NCI-H2029 (cell line): ENCODE measurements around the gene ADAM22.
"Not testable (repeated sequence)": the region's sequence is repeated elsewhere in the genome, so short reads cannot be mapped to it uniquely, and the experiment has no call there.

Experiments
- DNase-seq: peaks from one replicate; lab custom pipeline; 2025; lab: John Stamatoyannopoulos, UW

The ADAM22 gene

DNA sequence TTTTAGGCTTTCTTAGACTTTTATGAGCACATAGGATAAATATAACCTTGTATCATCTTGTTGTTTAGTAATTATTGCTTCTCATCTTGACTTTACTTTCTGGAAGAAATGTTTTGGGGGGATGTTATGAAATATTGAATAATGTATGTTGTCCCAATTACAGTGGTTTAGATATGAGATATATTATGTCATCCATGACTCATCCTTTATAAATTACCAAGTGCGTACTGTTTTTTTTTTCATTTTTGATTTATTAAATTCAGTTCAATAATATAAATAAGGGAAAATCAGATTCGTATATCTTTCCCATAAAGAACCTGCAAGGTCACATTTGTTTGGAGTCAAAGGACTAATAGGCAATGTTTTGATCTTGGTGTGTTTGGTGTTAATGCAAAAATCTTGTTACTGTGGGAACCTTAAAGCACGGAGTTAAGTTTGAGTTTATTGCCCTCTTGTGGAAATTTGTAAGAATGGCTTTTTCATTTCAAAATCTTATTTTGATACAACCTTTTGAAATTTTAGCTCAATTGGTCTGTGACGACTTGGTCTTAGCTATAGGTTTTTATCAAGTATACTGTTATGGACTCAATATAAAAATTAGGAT, 177.2 kb downstream of the ADAM22 start:
- peak; percentile 42 for DNase-seq

DNA sequence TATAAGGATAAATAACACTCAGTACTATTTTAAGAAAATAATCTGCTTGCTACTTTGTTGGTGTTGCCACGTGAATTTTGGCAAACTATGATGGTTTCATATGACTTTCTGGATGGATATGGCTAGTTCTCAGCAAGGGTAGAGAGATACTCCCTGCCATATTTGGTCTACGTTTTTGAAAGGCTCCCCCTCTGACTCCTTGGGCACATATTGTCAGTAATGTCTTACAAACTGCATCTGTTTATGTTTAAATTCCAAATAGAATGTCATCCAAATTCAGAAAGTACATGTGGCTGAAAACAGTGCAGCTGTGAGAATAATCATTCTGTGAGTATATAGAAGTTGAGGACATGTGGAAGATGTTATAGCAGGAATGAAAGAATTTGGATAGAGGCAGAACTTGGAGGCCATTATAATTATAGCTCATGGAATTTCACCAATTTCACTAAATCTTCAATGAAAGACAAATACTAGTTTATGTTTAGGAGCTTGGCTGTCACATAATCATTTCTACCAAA, 178.0 kb downstream of the ADAM22 start:
- no peak for DNase-seq

DNA sequence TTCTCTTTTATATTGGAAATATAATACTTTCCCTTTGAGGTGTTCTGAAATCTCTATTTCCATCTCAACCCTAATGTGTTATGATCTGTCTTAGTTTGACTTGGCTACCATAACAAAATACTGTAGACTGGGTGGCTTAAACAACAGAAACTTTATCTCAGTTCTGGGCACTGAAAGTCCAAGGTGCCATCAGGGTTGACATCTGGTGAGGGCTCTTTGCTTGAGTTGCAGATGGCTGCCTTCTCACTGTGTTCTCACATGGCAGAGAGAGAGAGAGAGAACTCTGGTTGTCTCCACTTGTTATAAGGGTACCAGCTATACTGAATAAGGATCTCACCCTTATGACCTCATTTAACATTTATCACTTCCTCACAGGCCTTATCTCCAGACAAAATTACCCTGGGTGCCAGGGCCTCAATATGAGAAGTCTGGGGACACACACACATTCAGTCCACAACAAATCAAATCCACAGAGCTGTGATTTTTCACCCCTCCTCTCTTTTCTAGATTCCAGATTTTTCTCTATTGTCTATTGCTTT, 181.3 kb downstream of the ADAM22 start:
- no peak for DNase-seq

DNA sequence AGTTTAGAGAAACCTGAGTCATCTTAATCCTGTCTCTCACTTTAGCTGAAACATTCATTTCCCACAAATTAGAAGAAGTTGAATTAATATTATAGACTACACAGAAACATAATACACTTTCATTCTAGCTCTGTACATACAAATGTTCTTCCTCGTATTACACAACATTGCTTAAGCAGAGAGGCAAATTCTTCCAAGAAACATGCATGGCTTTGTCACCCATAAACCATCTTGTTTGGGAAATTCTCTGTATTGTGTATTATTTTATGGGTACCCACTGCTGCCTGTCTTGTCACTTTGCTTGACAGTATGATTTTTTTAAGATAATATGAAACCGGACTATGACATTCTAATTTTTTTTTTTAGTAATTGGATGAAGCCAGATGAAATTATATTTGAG, 181.8 kb downstream of the ADAM22 start:
- DNase-seq, result no peak

DNA sequence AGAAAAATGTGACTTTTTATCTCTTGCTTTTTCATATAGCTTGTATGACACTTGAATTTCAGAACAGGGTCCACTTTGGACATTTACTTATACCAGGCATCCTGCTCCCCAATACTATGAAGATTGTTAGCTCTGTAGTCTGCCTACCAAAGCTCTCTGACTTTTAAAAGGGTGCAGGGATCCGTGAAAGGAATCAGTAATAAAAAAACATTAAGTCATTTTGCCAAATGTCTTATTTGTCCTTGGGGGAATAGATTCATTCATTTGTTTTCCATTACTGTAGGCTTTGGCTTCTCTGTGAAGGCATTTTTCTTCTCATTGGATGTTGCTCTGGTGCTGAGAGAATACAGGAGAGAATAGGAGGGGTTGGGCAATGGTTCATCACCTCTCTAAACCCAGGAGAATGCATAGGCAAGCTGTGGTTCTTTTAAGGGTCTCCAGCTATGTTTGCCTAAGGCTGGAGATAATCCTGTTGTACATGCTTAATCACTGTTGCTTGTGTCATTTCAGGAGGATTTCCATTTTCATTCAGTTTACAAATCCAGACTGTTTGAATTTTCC, 182.3 kb downstream of the ADAM22 start:
- DNase-seq, result no peak

DNA sequence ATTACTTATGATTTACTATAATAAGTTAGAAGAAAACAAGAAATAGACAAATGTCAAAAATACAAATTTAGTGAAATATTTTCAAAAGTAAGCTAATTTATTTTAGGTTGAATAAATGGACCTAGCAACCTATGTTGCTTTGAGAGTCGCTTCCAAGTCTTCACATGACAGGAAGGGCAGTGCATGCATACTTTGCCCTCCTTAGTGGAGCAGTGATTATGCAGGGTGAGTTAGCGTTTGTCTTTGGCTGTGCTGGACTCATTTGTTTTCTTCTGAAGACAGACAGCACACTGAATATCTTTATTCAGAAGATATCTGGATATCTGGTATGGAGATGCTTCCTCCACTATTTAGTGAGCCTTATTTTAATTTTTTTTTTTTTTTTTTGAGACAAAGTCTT, 183.3 kb downstream of the ADAM22 start:
- no peak for DNase-seq

DNA sequence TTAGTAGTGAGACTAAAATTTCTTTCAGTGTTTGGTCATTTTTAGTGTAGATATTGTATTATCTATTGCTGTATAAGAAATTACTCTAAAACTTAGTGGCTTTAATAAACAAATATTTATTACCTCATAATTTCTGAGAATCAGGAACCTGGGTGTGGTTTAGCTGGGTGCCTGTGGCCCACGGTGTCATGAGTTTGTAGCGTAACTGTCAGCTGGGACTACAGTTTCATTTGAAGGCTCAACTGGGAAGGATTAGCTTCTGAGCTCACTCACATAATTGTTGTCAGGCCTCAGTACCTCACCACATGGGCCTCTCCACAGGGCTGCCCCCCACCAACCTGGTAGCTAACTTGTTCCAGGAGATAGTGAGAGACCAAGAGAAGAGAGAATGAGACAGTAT, 187.3 kb downstream of the ADAM22 start:
- no peak for DNase-seq

DNA sequence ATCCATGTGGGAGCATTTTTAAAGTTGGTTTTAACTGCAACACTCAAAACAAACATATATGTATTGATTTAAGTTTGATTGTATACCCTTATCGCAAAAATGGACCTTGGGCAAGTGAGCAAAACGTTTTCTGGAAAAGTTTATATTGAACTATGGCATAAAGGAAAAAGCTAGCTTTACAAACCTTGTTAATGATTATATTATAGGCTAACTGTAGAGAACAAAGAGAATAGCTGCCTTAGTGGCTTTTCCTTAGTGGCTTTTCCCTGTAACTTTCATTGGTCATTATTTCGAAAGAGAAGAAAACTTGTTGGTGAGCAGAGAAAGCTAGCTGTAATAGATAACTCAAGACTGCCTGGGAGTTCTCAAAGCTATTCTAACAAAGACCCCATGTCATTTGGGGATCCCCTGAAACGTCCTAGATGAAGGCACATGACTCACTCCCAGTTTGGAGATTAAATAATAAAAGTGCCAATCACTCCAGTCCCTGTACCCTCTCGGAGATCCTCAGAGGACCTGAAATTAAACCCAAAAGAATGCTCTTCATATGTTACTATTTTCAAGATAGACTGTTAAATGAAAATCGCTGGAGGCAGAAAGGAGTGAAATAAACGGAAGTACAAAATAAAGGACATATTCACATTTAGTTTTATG, 193.7 kb downstream of the ADAM22 start:
- no peak for DNase-seq

DNA sequence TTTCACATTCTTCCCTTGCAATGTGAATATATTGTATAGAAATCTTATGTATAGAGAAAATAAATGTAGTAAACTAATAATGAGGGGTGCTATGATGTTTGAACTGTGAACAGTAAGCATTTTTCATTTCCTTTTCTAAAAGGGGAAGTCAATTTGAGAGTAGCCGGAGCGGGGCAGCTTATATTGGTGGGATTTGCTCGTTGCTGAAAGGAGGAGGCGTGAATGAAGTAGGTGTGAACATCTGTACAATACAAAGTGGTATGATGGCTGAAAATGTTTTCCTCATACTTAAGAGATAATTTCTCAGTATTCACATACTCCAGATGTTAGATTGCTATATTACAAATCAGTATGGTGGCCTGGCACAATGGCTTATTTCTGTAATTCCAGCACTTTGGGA, 198.7 kb downstream of the ADAM22 start:
- no peak for DNase-seq

DNA sequence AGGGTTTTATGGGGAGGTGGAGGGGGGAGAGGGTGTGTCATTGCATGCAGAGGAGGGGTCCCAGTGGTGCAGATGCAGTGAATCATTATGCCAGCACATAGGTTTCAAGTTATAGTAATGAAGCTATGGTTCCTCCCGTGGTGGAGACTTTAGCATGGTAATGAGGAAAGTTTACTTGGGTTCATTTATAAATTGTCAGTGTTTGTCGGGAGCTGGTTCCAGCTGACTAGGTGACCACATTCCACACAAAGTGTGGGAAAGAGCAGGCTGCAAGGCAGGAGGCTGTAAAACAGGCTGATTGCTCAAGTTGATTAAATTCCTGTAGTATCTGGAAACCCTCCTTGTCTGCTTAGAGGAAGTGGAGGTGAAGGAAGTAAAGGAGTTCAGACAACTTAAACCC, 206.9 kb downstream of the ADAM22 start:
- no peak for DNase-seq

DNA sequence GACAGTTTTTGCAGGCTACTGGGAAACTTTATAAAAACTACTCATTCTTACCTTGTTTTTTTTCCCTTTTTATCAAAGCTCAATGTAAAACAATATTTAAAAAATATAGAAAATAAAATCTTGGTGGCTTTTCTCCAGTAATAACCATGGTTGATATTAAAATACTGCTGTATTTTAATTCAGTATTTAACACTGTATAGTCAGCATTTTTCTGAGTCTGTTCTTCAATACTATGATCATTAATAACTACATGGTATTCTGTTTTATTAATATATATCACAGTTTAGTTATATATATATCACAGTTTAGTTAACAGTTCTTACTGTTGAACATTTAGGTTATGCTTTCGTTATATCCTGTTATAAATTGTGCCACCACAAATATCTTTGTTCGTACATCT, 207.4 kb downstream of the ADAM22 start:
- DNase-seq, result no peak

DNA sequence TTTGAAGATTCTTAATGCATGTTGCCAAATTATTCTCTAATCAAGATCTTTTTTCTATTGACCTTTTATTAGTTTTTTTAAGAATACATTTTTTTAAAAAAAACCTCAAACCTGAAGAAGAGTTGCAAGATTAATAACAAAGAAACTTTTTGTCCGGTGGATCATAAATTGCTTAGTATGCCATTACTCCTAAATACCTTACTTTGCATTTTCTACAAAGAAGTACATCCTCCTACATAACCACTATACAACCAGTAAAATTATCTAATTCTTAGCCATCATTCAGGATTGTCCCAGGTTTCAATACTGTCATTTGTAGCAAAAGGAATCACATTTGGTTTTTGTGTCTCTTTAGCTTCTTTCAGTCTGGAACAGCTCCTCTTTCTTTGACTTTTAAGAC, 207.9 kb downstream of the ADAM22 start:
- no peak for DNase-seq

DNA sequence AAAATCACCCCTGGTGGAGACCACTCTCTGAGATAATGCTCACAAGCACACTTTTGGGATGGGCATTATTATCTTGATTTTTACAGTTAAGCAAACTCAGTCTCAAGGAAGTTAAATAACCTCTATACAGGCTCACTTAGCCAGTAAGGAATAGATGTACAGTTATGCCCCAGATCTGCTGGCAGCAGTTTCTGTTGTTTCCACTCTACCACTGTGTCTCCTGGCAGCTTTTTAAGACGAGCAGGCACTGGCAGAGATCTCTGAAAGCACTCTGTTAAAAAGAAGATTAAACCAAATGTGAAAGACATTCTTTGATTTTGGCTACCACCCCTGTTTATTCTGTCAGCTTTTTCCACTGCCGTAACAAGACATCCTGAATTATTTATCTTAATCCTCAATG, 212.6 kb downstream of the ADAM22 start:
- DNase-seq, result no peak

DNA sequence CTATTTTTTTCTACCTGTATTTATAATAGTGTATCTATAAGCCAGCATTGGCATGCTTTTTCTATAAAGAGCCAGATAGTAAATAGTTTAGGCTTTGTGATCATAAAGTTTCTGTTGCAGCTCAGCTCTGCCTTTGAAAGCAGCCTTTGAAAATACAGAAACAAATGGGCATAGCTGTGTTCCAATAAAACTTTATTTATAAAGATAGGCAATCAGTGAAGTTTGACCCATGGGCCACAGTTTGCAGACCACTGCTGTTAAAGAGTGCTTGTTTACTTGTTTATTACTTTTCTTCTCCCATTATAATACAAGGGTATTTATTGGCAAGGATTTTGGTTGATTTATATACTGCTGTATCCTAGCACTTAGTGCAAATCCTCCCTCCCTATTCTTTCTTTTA, 213.3 kb downstream of the ADAM22 start:
- DNase-seq, result no peak

DNA sequence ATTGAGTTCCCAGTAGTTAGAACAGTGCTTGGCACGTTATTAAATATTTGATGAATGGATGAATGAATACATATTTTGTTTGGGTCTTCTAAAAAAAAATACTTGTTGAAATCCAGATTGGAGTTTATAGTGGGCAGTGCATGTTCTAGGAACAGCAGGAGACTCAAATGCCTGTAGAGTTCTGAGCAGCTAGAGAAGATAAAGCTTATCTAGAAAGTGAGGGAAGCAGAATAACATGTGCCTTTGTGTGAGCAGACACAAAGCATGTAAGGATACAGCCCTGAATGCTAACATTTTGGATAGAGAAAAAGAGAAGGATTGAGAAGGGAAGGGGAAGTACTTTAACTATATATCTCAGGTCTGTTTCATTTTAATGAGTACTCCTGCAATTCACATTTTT, 213.9 kb downstream of the ADAM22 start:
- no peak for DNase-seq

DNA sequence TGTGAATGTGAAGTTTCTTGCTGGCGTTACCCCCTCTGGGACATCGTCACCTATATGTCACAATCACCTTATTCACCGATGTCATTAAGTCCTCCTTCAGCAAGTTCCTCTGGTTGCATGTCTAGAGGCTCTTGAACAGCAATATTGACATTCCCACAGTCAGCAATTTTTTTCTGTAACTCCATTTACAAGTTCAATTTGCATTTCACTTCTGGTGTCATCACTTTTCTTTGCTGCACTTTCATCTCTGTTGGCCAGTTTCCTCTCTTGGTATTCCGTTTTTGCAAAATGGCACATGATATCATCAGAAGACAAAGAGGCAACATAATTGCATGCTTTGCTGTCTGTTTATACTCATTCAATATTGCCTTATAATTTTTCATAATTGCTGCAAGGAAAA, 216.0 kb downstream of the ADAM22 start:
- DNase-seq, result no peak

DNA sequence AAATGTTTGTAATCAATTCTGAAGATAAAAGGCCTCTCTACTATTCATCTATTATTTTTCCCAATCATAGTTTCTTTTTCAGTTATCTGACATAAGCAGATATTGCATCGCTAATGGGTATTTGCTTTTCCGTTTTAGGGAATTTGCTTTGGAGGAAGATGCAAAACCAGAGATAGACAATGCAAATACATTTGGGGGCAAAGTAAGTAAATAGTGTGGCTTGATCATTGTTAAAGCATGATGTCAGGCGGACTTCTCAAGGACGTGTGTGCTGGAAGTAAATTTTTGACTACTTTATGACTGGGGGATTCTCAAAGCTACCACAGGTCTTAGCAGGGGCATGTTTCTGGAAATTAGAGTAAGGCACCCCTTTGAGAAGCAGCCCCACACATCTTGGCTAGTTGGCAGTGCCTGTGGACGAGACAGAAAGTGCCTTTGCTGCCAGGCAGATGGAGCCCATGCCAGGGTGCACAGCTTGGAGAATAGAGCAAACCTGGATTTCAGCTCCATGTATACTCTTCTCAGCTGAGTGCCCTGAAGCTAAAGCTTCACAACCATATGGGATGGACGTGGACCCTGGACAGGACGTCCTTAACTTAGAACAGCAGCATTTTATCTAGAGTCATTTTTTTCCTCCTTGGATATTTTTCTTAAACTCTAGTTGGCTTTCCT, 217.2 kb downstream of the ADAM22 start:
- DNase-seq, result no peak

DNA sequence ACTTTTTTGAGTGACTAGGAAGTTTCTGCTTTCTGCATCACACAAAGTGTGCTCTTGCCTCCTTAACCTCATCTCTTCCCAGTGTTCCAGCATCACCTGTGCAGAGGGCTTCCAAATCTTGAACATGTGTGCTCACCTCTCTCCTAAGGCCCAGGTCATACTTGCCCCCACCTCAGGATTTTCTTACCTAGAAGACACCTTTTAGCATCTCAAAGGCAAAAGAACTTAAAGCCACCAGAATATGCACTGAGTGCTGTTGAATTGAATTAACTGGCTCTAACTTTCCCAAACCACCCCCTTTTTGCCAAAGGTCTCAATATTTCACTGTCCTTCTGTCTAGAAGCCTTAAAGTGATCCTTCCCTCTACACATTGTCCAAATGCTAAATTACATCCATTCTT, 219.3 kb downstream of the ADAM22 start:
- no peak for DNase-seq

DNA sequence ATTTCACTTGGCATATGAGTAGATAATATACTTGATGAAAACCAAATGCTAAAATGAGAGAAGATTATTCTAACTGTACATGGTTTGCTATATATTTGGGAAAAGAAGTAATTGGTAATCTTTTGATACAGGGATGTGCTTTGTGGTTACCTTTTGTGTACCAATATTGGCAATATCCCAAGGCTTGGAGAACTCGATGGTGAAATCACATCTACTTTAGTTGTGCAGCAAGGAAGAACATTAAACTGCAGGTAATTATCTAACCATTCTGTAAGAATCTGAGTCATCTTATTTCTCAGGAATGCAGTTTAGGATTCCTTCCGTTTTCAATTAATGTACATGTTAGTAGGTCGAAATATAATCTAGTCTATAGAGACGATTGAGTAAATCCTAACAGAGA, 221.7 kb downstream of the ADAM22 start:
- no peak for DNase-seq

DNA sequence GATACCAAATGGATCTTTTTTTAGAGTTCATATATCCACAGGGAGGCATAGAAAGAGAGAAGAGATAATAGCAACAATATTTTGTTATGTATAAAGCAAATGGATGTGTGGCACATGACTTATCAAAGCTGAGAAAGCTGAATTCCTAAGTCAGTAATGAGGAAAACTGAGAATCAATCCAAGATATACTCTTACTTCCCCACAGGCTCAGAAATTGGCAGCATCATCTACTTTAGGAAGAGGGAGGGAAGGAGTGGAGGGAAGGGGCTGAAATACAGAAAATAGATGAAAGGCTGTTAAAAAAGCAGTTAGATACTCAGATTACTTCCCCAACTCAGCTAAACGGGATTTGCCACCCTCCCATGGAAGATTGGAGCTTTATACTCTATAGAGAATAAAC, 222.3 kb downstream of the ADAM22 start:
- DNase-seq, result no peak

DNA sequence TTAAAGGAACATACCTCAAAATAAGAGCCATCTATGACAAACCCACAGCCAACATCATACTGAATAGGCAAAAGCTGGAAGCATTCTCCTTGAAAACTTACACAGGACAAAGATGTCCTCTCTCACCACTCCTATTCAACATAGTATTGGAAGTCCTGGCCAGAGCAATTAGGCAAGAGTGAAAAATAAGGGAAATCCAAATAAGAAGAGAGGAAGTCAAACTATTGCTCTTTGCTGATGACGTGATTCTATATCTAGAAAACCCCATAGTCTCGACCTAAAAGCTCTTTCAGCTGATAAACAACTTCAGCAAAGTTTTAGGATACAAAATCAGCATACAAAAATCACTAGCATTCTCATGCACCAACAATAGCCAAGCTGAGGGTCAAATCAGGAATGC, 225.7 kb downstream of the ADAM22 start:
- not testable (repeated sequence) for DNase-seq

DNA sequence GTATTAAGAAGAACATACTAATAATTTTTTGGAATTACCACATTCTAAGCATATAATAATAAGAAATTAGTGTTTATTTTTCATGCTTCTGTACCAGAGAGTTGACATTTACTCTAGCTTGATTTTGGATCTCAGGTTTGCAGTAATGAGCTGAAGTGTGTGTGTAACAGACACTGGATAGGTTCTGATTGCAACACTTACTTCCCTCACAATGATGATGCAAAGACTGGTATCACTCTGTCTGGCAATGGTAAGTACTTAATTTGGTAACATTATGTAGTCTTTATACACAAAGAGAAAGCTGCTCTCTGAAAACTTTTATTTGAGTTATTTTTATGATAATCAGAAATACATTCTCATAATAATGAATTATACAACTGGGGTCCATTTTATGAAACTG, 231.6 kb downstream of the ADAM22 start:
- DNase-seq, result no peak

DNA sequence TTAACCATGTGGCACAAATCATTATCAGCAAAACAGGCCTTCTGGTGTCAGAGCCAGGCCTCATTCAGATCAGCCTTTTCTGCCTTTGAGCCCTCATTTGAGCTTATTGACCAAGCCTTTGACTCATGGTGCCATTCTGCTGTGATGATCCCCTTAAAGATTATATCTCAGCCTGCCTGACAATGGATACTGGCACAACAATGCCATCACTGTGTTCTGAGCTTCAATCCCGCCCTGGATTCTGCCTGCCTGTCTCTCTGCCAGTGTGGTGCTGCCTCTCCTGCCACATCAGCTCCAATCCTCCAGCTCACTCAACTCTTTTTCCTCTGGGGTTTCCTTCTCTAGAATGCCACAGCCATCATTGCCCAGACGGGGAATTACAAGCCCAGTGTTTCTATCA, 233.2 kb downstream of the ADAM22 start:
- no peak for DNase-seq
